Endodermal cell (in vitro differentiated cells): ENCODE measurements around the gene SFXN5. TPM values are rescaled to one million over a fixed set of nuclear protein-coding genes. Genes with fewer than 3 reads are reported as not detected.

Experiments
- DNase-seq: peaks from one replicate; pipeline ENCODE4 v3.0.0-alpha.2; 2017
- H3K27ac ChIP-seq: 2 replicates; pipeline ENCODE4 v1.5.1; 2013; ENCODE audit warnings: mild to moderate bottlenecking, low read depth, low read length, moderate library complexity
- H3K27me3 ChIP-seq: 2 replicates; pipeline ENCODE4 v1.6.1; 2013; ENCODE audit warnings: mild to moderate bottlenecking, low read length, moderate library complexity; ENCODE audit not compliant: insufficient read depth, control insufficient read depth, poor library complexity, severe bottlenecking
- H3K36me3 ChIP-seq: 2 replicates; pipeline ENCODE4 v1.7.0; 2013; ENCODE audit warnings: mild to moderate bottlenecking, low read length, moderate library complexity; ENCODE audit not compliant: control insufficient read depth, insufficient read depth
- H3K4me1 ChIP-seq: one replicate; pipeline ENCODE4 v1.7.0; 2013; ENCODE audit warnings: low read length; ENCODE audit not compliant: control insufficient read depth, insufficient read depth
- H3K4me3 ChIP-seq: 2 replicates; pipeline ENCODE4 v1.5.1; 2013; ENCODE audit warnings: mild to moderate bottlenecking, low read length, moderate library complexity
- H3K9ac ChIP-seq: 2 replicates; pipeline ENCODE4 v1.6.1; 2013; ENCODE audit warnings: mild to moderate bottlenecking, low read length, moderate library complexity; ENCODE audit not compliant: poor library complexity, severe bottlenecking; ENCODE audit errors: extremely low read depth
- H3K9me3 ChIP-seq: 2 replicates; pipeline ENCODE4 v1.6.1; 2013; ENCODE audit warnings: mild to moderate bottlenecking, low read length, moderate library complexity; ENCODE audit not compliant: control insufficient read depth
- H3K27ac Mint-ChIP-seq: 2 replicates; pipeline ENCODE4 v1.8.0; 2020; ENCODE audit warnings: mixed read lengths
- H3K27me3 Mint-ChIP-seq: 2 replicates; pipeline ENCODE4 v1.8.0; 2021; ENCODE audit warnings: mild to moderate bottlenecking, mixed read lengths; ENCODE audit not compliant: insufficient read depth
- H3K36me3 Mint-ChIP-seq: 2 replicates; pipeline ENCODE4 v1.8.0; 2020; ENCODE audit warnings: low read depth, mixed read lengths
- H3K4me1 Mint-ChIP-seq: 2 replicates; pipeline ENCODE4 v1.8.0; 2020; ENCODE audit warnings: mixed read lengths
- H3K4me3 Mint-ChIP-seq: 2 replicates; pipeline ENCODE4 v1.8.0; 2020; ENCODE audit warnings: mild to moderate bottlenecking, moderate library complexity, mixed read lengths
- H3K9me3 Mint-ChIP-seq: 2 replicates; pipeline ENCODE4 v1.8.0; 2020; ENCODE audit warnings: mild to moderate bottlenecking, mixed read lengths
- WGBS, 2 experiments: methylation state at CpG; one replicate each; pipeline versions ENCODE4 v1.1.5 to v1.1.7; 2013; ENCODE audit warnings: missing lambda C conversion rate in 2 of 2, mixed read lengths in 1 of 2; ENCODE audit not compliant: insufficient coverage in 1 of 2, insufficient read length in 1 of 2; 5-methylcytosine and 5-hydroxymethylcytosine counted together
- total RNA-seq, 2 donors: library from RNA; stranded (reverse); fragmentation: NEBNext Ultra II Directional in 1 of 2; extraction: Animal tissue kit (Norgen Biotek cat#: 25700) in 1 of 2; gene quantifications; 2 replicates in 1 of 2; 3 replicates in 1 of 2; pipeline ENCODE4 v1.2.1, GENCODE V29; 2021
- TF ChIP-seq, protein P1 (sequence below): fragments of 200-600 bp; sonication (generic); conservative IDR thresholded peaks from 2 replicates; pipeline ENCODE4 v1.5.0; 2021; ENCODE audit warnings: antibody characterized with exemption, mild to moderate bottlenecking

Gene SFXN5
- total RNA-seq, 2 donors from 2014 or later = 30.7 to 32.8 TPM

DNA sequence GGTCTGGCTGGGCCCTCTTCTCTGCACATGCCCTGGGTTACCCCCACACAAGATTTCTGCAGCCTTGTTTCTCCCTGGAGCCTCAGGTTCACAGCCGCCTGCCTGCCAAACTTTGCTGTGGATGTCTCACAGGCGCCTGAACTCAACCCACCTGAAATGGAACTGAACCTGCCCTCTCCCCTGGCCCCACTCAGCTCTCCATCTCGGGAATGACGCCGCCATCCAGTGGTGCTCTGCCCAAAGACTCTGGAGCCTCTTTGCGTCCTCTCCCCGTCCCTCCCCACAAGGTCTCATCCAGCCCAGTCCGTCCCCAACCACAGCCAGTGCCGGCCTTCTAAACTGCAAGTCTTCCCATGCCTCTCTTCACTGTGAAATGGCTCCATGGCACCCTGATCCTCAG is 125.0 kb downstream of the SFXN5 start:
- no peak overlapping the region for H3K4me3 Mint-ChIP-seq
- H3K9ac ChIP-seq = no peak overlapping the region
- H3K36me3 Mint-ChIP-seq = peaks cover 3% of the 10 kb centered on the region
- H3K27me3 Mint-ChIP-seq = no peaks in the 10 kb centered on the region
- peaks cover 4% of the 10 kb centered on the region for H3K4me1 Mint-ChIP-seq
- no peak overlapping the region for H3K27ac Mint-ChIP-seq
- DNase-seq = no peak
- no peaks in the 10 kb centered on the region for H3K36me3 ChIP-seq
- TF ChIP-seq, protein P1, sequence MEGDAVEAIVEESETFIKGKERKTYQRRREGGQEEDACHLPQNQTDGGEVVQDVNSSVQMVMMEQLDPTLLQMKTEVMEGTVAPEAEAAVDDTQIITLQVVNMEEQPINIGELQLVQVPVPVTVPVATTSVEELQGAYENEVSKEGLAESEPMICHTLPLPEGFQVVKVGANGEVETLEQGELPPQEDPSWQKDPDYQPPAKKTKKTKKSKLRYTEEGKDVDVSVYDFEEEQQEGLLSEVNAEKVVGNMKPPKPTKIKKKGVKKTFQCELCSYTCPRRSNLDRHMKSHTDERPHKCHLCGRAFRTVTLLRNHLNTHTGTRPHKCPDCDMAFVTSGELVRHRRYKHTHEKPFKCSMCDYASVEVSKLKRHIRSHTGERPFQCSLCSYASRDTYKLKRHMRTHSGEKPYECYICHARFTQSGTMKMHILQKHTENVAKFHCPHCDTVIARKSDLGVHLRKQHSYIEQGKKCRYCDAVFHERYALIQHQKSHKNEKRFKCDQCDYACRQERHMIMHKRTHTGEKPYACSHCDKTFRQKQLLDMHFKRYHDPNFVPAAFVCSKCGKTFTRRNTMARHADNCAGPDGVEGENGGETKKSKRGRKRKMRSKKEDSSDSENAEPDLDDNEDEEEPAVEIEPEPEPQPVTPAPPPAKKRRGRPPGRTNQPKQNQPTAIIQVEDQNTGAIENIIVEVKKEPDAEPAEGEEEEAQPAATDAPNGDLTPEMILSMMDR = no peak
- no peaks in the 10 kb centered on the region for H3K27me3 ChIP-seq
- no peaks in the 10 kb centered on the region for H3K4me1 ChIP-seq
- H3K4me3 ChIP-seq = no peak overlapping the region
- no peak overlapping the region for H3K27ac ChIP-seq
- H3K9me3 Mint-ChIP-seq = no peaks in the 10 kb centered on the region
- WGBS, 2 experiments = 92 to 93% methylated on average over 6 to 9 of the region's 9 CpGs
- no peaks in the 10 kb centered on the region for H3K9me3 ChIP-seq

GRCh38 chr2:72945450-72946019 is 126.0 kb downstream of the SFXN5 start:
- Mint-ChIP-seq H3K4me1 (peaks cover 7% of the 10 kb centered on the region), H3K9me3 (no peaks in the 10 kb centered on the region), H3K4me3 (no peak overlapping the region), H3K27ac (no peak overlapping the region), H3K36me3 (peaks cover 3% of the 10 kb centered on the region), H3K27me3 (no peaks in the 10 kb centered on the region)
- H3K9me3 ChIP-seq = no peaks in the 10 kb centered on the region
- DNase-seq = no peak
- TF ChIP-seq, protein P1 = no peak
- no peak overlapping the region for H3K27ac ChIP-seq
- H3K4me3 ChIP-seq = no peak overlapping the region
- 89 to 92% methylated on average over 3 to 9 of the region's 9 CpGs for WGBS, 2 experiments
- H3K27me3 ChIP-seq = no peaks in the 10 kb centered on the region
- H3K9ac ChIP-seq = no peak overlapping the region
- no peaks in the 10 kb centered on the region for H3K4me1 ChIP-seq
- no peaks in the 10 kb centered on the region for H3K36me3 ChIP-seq

GRCh38 chr2:72944804-72945449 is 126.6 kb downstream of the SFXN5 start:
- 91% methylated on average over 7 to 16 of the region's 16 CpGs for WGBS, 2 experiments
- no peak for DNase-seq
- Histone ChIP-seq H3K36me3 (no peaks in the 10 kb centered on the region), H3K27me3 (no peaks in the 10 kb centered on the region), H3K9ac (no peak overlapping the region), H3K9me3 (no peaks in the 10 kb centered on the region), H3K4me1 (no peaks in the 10 kb centered on the region), H3K27ac (no peak overlapping the region), H3K4me3 (no peak overlapping the region)
- H3K36me3 Mint-ChIP-seq = peaks cover 3% of the 10 kb centered on the region
- H3K27me3 Mint-ChIP-seq = peaks cover 2% of the 10 kb centered on the region
- H3K4me3 Mint-ChIP-seq = no peak overlapping the region
- H3K4me1 Mint-ChIP-seq = peaks cover 10% of the 10 kb centered on the region
- H3K27ac Mint-ChIP-seq = no peak overlapping the region
- TF ChIP-seq, protein P1 = no peak
- H3K9me3 Mint-ChIP-seq = no peaks in the 10 kb centered on the region
